A549 (cell line): Measurements from ENCODE around the gene JOSD2. TPM values are rescaled to one million over a fixed set of nuclear protein-coding genes. Genes with fewer than 3 reads are reported as not detected.
A peak's percentile ranks its signal among the peaks of the same experiment; 100 is the strongest.

Experiments
- ATAC-seq, 2 experiments: fragments of 200-7000 bp in 1 of 2; fragments of >200 bp in 1 of 2; cut with Nextera tagmentation in 1 of 2; cut with Tn5 transposase in 1 of 2; 3 replicates each; pipeline versions ENCODE4 v1.8.0 to v1.9.1; 2018 to 2020; ENCODE audit warnings: mild to moderate bottlenecking in 1 of 2, moderate library complexity in 1 of 2
- CTCF ChIA-PET: fragments of 300-600 bp; sonication (Branson Sonifier 250); formaldehyde crosslinking; extraction: SDS; loops from one replicate; lab custom pipeline; 2021; ENCODE audit warnings: antibody characterized with exemption, inconsistent platforms; lab: Yijun Ruan, JAX
- POLR2A ChIA-PET: fragments of 350-600 bp; formaldehyde crosslinking; extraction: SDS; loops from one replicate; lab custom pipeline; 2021; ENCODE audit warnings: antibody characterized with exemption, inconsistent platforms; lab: Yijun Ruan, JAX
- DNase-seq, 2 experiments: peaks; one replicate each; pipeline versions ENCODE4 v3.0.0 to v3.0.0-alpha.2; 2011 to 2016; ENCODE audit warnings: low read depth in 1 of 2, low spot score in 1 of 2
- FAIRE-seq: peaks from 2 replicates; lab custom pipeline; 2011; peaks lifted over from hg19 to GRCh38; lab: Jason Lieb, UNC
- H3K27ac ChIP-seq, 2 experiments: fragments of >200 bp; sonication (Bioruptor Twin); formaldehyde crosslinking; 3 replicates each; pipeline ENCODE4 v1.5.1; 2016 to 2017
- H3K4me1 ChIP-seq: fragments of >200 bp; sonication (Bioruptor Twin); formaldehyde crosslinking; 3 replicates; pipeline ENCODE4 v1.6.1; 2016
- H3K4me2 ChIP-seq: fragments of >200 bp; sonication (Bioruptor Twin); formaldehyde crosslinking; 3 replicates; pipeline ENCODE4 v1.6.1; 2016
- H3K4me3 ChIP-seq: fragments of >200 bp; sonication (Bioruptor Twin); formaldehyde crosslinking; 3 replicates; pipeline ENCODE4 v1.5.1; 2016
- H3K9me3 ChIP-seq: fragments of >200 bp; sonication (Bioruptor Twin); formaldehyde crosslinking; 3 replicates; pipeline ENCODE4 v1.6.1; 2016
- CBX2 ChIP-seq: fragments of 200-600 bp; sonication (generic); IDR thresholded peaks from 2 replicates; pipeline ENCODE4 v1.6.1; 2016; ENCODE audit warnings: low read depth, mild to moderate bottlenecking, borderline replicate concordance
- CHD2 ChIP-seq: fragments of 150-350 bp; IDR thresholded peaks from 2 replicates; pipeline ENCODE4 v1.6.1; 2014; ENCODE audit warnings: low read length; ENCODE audit not compliant: partially characterized antibody
- CTCF ChIP-seq: fragments of >200 bp; sonication (Bioruptor Twin); formaldehyde crosslinking; IDR thresholded peaks from 3 replicates; pipeline ENCODE4 v1.5.1; 2016
- E2F6 ChIP-seq: IDR thresholded peaks from 2 replicates; pipeline ENCODE4 v1.6.1; 2012; ENCODE audit warnings: low read depth, borderline replicate concordance
- ESRRA ChIP-seq: fragments of 150-350 bp; IDR thresholded peaks from 2 replicates; pipeline ENCODE4 v1.6.1; 2014; ENCODE audit warnings: mild to moderate bottlenecking, low read length, borderline replicate concordance
- FOSB ChIP-seq: fragments of 250-450 bp; sonication (Bioruptor Pico); IDR thresholded peaks from 2 replicates; pipeline ENCODE4 v1.5.0; 2020; ENCODE audit warnings: mild to moderate bottlenecking, moderate library complexity
- FOSL2 ChIP-seq, 2 experiments: fragments of 450-650 bp in 1 of 2; fragments of >200 bp in 1 of 2; sonication (Bioruptor Twin) in 1 of 2; formaldehyde crosslinking; IDR thresholded peaks; 2 replicates each; pipeline versions ENCODE4 v1.5.0 to v1.6.1; 2016 to 2020; ENCODE audit warnings: mild to moderate bottlenecking in 1 of 2, moderate library complexity in 1 of 2
- FOXS1 ChIP-seq: fragments of 250-450 bp; sonication (Bioruptor Pico); IDR thresholded peaks from 2 replicates; pipeline ENCODE4 v1.5.0; 2020; ENCODE audit warnings: mild to moderate bottlenecking, moderate library complexity
- GATA3 ChIP-seq: IDR thresholded peaks from 2 replicates; pipeline ENCODE4 v1.6.1; 2012; ENCODE audit warnings: borderline replicate concordance
- HOXB5 ChIP-seq: fragments of 250-450 bp; sonication (Bioruptor Pico); IDR thresholded peaks from 2 replicates; pipeline ENCODE4 v1.5.0; 2020; ENCODE audit warnings: mild to moderate bottlenecking, moderate library complexity
- JUNB ChIP-seq: fragments of >200 bp; sonication (Bioruptor Twin); formaldehyde crosslinking; IDR thresholded peaks from 2 replicates; pipeline ENCODE4 v1.6.1; 2016
- KDM1A ChIP-seq: fragments of 200-600 bp; sonication (generic); IDR thresholded peaks from 2 replicates; pipeline ENCODE4 v1.6.1; 2016; ENCODE audit warnings: low read depth, mild to moderate bottlenecking
- KDM5A ChIP-seq: fragments of 200-600 bp; sonication (generic); IDR thresholded peaks from 2 replicates; pipeline ENCODE4 v1.6.1; 2016; ENCODE audit warnings: antibody characterized with exemption, mild to moderate bottlenecking
- MYC ChIP-seq: IDR thresholded peaks from 2 replicates; pipeline ENCODE4 v1.6.1; 2012; ENCODE audit warnings: mild to moderate bottlenecking, inconsistent platforms, low read length, improper control_type of control experiment, borderline replicate concordance
- NFE2L2 ChIP-seq: fragments of 150-350 bp; conservative IDR thresholded peaks from 2 replicates; pipeline ENCODE4 v1.6.1; 2014; ENCODE audit warnings: low read length
- PHF8 ChIP-seq: fragments of 200-600 bp; sonication (generic); IDR thresholded peaks from 2 replicates; pipeline ENCODE4 v1.6.1; 2016; ENCODE audit warnings: low read depth, mild to moderate bottlenecking, antibody characterized with exemption, moderate library complexity, borderline replicate concordance
- RAD21 ChIP-seq, 2 experiments: fragments of >200 bp in 1 of 2; sonication (Bioruptor Twin) in 1 of 2; formaldehyde crosslinking in 1 of 2; IDR thresholded peaks in 1 of 2; conservative IDR thresholded peaks in 1 of 2; 2 replicates in 1 of 2; 3 replicates in 1 of 2; pipeline ENCODE4 v1.6.1; 2012 to 2018; ENCODE audit warnings: inconsistent platforms in 1 of 2
- REST ChIP-seq: fragments of 200-600 bp; sonication (generic); IDR thresholded peaks from 2 replicates; pipeline ENCODE4 v1.6.1; 2016; ENCODE audit warnings: antibody characterized with exemption, mild to moderate bottlenecking, moderate library complexity
- SREBF2 ChIP-seq: fragments of 450-650 bp; IDR thresholded peaks from 2 replicates; pipeline ENCODE4 v1.6.1; 2014; ENCODE audit warnings: mild to moderate bottlenecking, moderate library complexity
- TFCP2L1 ChIP-seq: fragments of 250-450 bp; sonication (Bioruptor Pico); IDR thresholded peaks from 2 replicates; pipeline ENCODE4 v1.5.0; 2021; ENCODE audit warnings: mild to moderate bottlenecking
- WGBS: methylation state at CpG from one replicate; pipeline ENCODE4 v1.1.6; 2017; ENCODE audit errors: missing lambda C conversion rate; 5-methylcytosine and 5-hydroxymethylcytosine counted together
- polyA plus RNA-seq, 4 experiments: library from polyadenylated mRNA; depleted of rRNA in 3 of 4; stranded (reverse); fragments of >200 nt; fragmentation: RNase III in 1 of 4; extraction: RNeasy Plus Mini Kit Qiagen cat#74134 plus additional on column Dnase treatment in 1 of 4; gene quantifications; 2 replicates in 3 of 4; 3 replicates in 1 of 4; pipeline ENCODE4 v1.2.3, GENCODE V29; 2011 to 2017
- TF ChIP-seq, protein P1 (sequence below): fragments of 450-650 bp; IDR thresholded peaks from 2 replicates; pipeline ENCODE4 v1.6.1; 2014; ENCODE audit warnings: antibody characterized with exemption

JOSD2 gene
- polyA plus RNA-seq, 2 of the 4 experiments (the other 2 are of a cell fraction), result 24.2 to 61.7 TPM

DNA sequence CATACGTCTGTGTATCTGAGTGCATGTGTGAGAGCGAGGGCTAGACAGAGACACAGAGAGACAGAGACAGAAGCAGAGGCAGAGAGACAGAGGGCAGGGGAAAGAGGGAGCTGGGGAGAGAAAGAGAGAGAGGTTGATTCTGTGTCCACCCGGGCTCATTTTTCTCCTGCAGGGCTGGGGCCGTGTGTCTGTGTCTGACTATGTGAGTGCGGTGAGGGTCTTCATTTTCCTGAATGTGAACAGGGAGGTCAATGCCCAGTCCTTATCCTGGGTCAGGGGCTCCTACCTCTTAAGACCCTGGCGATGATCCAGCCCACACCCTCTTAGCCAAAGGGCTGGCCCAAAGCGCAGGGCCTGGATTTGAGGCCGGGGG lies 39.6 kb upstream of the JOSD2 start:
- no peaks in the 10 kb centered on the region for H3K9me3 ChIP-seq
- FAIRE-seq (no peak), DNase-seq (no peak)
- POLR2A ChIA-PET, result no interaction called here
- TF ChIP-seq CBX2 (no peak), FOSB (no peak), MYC (no peak), JUNB (no peak), HOXB5 (no peak), TFCP2L1 (no peak), GATA3 (no peak), KDM5A (no peak), E2F6 (no peak), PHF8 (no peak), FOXS1 (no peak)
- TF ChIP-seq, protein P1, sequence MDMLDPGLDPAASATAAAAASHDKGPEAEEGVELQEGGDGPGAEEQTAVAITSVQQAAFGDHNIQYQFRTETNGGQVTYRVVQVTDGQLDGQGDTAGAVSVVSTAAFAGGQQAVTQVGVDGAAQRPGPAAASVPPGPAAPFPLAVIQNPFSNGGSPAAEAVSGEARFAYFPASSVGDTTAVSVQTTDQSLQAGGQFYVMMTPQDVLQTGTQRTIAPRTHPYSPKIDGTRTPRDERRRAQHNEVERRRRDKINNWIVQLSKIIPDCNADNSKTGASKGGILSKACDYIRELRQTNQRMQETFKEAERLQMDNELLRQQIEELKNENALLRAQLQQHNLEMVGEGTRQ, result no peak
- TF ChIP-seq, all 56 proteins: peak for 0
- CTCF ChIA-PET, result interaction anchor here (1.0 to 18.0 kb wide), 4 partner anchors 6 to 174 kb away, joined by 3 to 355 read pairs (median 34); no protein-coding TSS in a partner anchor
- Histone ChIP-seq H3K4me2 (no peak overlapping the region), H3K4me3 (no peak overlapping the region), H3K27ac (no peak overlapping the region), H3K4me1 (peaks cover 3% of the 10 kb centered on the region; the same call in 2 of the 3 replicates)
- ATAC-seq, result peak in 1 of 2 experiments; percentile 2; a peak in 1 of 6 replicates
- 75% methylated on average over 8 of the region's 8 CpGs for WGBS

GRCh38 chr19:50549927-50550593 lies 39.1 kb upstream of the JOSD2 start:
- FAIRE-seq (no peak), DNase-seq (no peak), ATAC-seq (peak; percentile 33 to 44; a peak in 4 of 6 replicates)
- Histone ChIP-seq H3K4me3 (no peak overlapping the region), H3K27ac (no peak overlapping the region), H3K9me3 (no peaks in the 10 kb centered on the region), H3K4me1 (peaks cover 3% of the 10 kb centered on the region; the same call in 1 of the 3 replicates), H3K4me2 (no peak overlapping the region)
- ChIA-PET CTCF (interaction anchor here (0.7 to 18.0 kb wide), 7 partner anchors 7 to 181 kb away, joined by 3 to 355 read pairs (median 4); no protein-coding TSS in a partner anchor), POLR2A (no interaction called here)
- WGBS, result 46% methylated on average over 17 of the region's 17 CpGs
- TF ChIP-seq NFE2L2 (no peak), KDM1A (peak; percentile 25; the same call in 1 of the 2 replicates)

DNA sequence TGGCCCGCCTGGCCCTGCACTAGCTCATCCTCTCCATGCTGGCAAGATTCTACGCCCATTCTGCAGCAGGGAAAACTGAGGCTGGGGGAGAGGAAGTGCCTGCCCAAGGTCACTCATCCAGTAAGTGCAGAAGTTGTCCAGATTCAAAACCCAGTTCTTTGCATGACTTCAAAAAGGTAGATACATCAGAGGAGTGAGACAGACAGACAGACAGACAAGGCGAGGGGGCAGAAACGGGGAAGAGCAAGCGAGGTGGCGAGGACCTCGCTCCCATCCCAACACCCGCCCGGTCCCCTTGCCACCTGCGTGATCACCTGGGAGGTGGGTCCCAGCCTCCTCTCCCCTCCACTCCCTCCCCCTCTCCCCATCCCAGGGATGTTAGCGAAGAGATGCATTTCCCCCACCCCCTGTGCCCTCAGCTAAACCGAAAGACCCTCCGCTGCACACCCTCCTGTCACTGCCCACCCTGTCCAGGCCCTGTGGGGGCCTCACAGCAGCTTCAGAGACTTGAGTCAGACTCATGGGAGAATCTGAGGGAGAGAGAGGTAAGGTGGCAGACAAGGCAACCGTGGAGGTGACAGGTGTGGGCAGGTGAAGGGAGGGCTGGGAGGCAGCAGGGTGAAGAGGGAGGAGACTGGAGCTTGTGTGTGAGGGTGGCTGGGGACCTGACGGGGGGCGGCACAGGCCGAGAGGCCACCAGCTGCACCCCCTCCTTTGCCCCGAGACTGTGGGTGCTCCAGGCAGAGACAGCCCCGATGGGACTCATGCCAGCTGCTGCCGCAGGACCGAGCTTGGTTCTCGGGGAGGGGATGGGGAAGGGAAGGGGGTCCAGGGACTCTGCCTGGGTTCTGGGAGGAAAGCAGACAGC lies 38.3 kb upstream of the JOSD2 start:
- ATAC-seq, result no peak
- Histone ChIP-seq H3K4me1 (peaks cover 3% of the 10 kb centered on the region; the same call in 1 of the 3 replicates), H3K27ac (no peak overlapping the region), H3K4me2 (no peak overlapping the region), H3K4me3 (no peak overlapping the region), H3K9me3 (no peaks in the 10 kb centered on the region)
- FAIRE-seq, result no peak
- TF ChIP-seq ESRRA, result 0 out of 2 replicates have a peak, but pooled peaks have one; percentile 57
- TF ChIP-seq KDM1A, result peak; percentile 45; the same call in 1 of the 2 replicates
- no peak for TF ChIP-seq RAD21 (conservative IDR thresholded peaks at IDR 0.05 in 1 of 2, IDR thresholded peaks at IDR 0.05 in 1 of 2)
- no peak for TF ChIP-seq CHD2
- no peak for TF ChIP-seq CTCF
- TF ChIP-seq FOSL2 (IDR thresholded peaks at IDR 0.05), result no peak
- TF ChIP-seq FOSL2 (CRISPR knock-in tag; IDR thresholded peaks at IDR 0.05), result no peak
- TF ChIP-seq GATA3, result no peak
- TF ChIP-seq NFE2L2, result no peak
- TF ChIP-seq MYC, result no peak
- no peak for TF ChIP-seq REST
- TF ChIP-seq SREBF2, result no peak
- WGBS, result 47% methylated on average over 21 of the region's 22 CpGs
- ChIA-PET POLR2A (no interaction called here), CTCF (interaction anchor here (0.7 to 18.0 kb wide), 7 partner anchors 8 to 181 kb away, joined by 3 to 355 read pairs (median 4); no protein-coding TSS in a partner anchor)
- no peak for DNase-seq
